AML-193 (cell line): ENCODE data around the gene GPR157.
"Not testable (repeated sequence)": the region's sequence is repeated elsewhere in the genome, so short reads cannot be mapped to it uniquely, and the experiment has no call there.

Experiments used
- DNase-seq, 2 experiments: peaks; one replicate each; lab custom pipeline; 2025; lab: John Stamatoyannopoulos, UW

Gene GPR157

DNA sequence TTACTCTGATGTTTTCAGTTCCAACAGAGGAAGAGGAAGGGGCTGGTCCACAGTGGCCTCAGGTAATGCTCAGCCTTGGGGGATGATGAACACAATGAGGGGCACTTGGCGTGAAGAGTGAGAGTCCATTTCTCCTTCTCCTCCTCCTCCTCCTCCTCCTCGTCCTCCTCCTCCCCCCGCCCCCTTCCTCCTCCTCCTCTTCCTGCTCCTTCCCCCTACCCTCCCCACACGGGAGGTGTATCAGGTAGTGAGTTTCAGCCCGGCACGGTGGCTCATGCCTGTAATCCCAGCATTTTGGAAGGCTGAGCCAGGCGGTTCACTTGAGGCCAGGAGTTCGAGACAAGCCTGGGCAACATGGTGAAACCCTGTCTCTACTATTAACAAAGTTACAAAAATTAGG is 17.3 kb upstream of the GPR157 start:
- no peak for DNase-seq

DNA sequence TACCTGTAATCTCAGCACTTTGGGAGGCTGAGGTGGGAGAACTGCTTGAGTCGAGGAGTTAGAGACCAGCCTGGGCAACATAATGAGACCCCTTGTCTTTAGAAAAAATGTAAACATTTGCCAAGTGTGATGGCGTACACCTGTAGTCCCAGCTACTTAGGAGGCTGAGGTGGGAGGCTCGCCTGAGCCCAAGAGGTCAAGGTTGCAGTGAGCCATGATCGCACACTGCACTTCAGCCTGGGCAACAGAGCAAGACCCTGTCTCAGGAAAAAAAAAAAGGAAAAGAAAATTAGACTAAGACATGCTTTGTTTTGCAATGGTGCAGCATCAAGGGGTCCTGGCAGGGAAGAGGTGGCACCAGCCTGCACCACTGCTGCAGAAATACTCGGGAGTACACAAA is 16.8 kb upstream of the GPR157 start:
- DNase-seq, result no peak

DNA sequence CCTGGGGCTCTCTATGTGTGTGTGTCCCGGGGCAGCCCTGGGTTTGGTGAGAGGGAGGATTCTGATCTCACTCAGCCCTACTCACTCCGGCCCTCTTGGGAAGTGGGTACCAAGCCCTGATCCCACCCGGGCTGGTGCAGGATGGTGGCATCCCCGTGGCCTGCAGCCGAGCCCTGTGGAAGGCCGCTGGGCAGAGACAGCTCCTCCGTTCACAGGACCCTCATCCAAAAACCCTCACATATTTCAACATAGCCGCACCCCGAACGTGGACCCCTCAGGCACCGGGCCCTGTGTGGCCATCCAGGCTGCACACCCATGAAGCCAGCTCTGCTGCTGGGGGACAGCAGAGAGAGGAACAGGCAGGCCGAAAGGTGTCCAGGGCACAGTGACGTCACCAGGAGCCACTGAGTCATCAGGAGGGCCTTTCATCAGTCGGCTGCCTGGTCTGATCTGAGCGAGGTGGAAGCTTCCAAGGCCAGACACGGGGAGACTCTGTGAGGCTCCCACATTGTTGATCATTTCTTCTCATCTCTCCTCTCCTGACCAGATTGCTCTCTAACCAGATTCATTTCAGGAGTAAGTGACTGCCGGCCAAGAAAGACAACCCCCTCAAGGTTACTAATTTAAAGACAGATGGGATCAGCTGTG is 16.2 kb upstream of the GPR157 start:
- DNase-seq, result no peak

DNA sequence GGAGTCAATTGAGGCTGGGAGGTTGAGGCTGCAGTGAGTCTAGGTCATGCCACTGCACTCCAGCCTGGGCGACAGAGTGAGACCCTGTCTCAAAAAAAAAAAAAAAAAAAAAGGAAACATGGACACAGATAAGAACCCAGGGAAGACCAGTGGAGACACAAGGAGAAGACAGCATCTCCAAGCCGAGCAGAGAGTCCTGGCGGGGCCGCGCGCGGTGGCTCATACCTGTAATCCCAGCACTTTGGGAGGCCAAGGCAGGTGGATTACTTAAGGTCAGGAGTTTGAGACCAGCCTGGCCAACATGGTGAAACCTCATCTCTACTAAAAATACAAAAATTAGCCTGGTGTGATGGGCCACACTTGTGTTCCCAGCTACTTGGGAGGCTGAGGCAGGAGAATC is 15.6 kb upstream of the GPR157 start:
- DNase-seq, result not testable (repeated sequence)

DNA sequence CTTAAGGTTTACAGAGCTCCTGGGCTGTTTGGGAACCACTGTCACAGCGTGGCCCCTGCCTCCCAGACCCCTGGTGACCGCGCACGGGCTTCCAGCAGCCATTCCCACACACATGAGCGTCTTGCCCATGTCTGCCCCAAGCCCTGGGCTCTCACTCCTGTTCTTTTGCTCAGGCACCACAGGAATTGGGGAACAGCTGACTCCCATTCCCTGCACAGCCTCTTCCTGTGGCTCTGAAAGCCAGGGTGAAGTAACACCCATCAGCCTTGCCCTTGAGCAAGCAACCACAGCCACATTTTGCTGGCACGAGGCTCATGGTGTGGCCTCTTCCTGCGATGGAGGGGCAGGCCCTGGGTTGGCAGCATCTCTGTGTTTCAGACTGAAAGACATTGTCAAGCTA is 14.3 kb upstream of the GPR157 start:
- DNase-seq, result peak; percentile 65 to 77

DNA sequence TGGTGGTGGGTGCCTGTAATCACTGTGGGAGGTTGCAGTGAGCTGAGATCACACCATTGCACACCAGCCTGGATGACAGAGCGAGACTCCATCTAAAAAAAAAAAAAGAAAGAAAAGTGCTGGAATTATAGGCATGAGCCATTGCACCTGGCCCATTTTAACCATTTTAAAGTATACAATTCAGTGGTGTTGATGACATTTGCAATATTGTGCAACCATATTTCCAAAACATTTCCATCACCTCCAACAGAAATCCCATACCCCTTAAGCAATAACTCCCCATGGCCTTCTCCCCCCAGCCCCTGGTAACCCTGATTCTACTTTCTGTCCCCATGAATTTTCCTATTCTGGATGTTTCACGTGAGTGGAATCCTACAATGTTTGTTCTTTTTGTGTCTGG is 11.0 kb upstream of the GPR157 start:
- no peak for DNase-seq

DNA sequence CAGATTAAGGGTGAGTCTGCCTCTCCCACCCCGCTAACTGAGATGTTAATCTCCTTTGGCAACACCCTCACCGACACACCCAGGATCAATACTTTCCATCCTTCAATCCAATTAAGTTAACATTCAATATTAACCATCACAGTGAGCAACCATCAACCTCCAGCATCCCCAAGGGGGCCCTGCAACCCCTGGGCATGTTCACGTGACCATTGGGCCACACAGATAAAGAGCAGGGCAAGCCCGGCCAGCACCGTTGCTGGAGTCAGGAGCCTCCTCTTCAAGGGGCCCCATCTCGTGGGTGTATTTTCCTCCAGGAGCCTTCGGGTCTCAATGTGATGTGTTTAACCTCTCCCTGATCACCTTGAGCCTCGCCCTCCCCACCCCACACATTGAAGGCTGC is 8.0 kb upstream of the GPR157 start:
- DNase-seq, result no peak

DNA sequence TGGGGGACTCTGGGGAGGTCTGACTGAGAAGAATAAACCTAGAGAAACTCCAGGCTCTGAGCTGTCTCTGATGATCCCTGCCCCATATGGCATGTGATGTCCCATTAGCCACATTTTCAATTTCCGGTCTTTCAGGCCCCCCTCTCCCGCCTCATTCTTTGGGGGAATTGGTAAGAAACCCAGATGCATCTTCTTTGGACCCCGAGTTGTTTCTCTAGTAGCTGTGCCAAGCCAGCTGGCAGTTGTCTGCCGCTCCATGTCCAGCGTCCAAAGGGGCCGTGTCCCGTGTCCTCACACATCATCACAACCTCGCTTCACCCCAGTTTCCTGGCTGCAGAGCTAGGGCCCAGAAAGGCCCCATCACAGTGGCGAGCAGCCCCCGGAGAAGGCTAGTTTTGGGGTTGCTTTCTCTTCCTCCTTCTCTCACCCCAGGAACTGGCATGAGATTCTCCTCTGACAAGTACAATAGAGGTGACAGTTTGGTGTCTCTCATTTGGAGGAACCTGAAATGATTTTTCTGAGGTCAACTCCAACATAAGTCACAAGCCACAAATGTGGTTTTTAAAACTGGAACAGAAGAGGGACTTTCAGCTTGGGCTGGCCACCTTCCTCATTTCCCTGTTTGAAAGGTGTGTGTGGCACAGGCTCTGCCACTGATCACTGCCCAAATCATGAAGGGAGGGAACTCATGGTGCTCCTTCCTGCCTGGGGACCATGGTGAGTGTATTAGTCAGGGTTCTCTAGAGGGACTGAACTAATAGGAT is 6.4 kb upstream of the GPR157 start:
- peak; percentile 58 to 61 for DNase-seq

DNA sequence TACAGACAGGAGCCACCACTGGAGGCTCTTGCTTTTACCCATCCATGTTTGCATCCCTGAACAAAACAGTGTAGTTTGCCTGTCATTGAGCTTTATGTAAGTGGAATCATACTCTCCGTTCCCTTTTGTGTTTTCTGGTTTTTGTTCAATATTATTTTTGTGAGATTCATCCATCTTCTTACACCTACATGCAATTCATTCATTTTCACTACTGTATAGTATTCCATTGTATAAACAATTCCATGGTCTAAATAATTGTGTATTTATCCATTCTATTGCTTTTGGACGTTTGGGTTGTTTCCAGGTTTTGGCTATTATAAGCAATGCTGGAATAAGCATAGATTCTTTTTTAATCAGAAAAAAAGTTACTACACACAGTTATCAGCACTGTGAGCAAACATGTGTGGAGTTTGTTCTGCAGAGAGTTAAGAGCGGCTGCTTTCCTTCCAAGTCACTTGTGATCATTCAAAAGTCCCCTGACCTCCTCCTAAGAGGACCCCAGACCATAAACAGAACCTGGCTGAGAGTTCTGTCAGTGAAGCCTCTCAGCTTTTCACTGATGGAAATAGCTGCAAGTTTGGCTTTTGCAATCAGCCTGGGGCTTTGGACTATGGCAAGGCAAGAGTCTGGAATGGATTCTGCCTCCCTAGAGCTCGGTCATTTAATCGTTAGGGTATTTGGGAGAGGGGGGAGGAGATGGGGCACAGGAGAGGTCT is 5.1 kb upstream of the GPR157 start:
- DNase-seq, result no peak

DNA sequence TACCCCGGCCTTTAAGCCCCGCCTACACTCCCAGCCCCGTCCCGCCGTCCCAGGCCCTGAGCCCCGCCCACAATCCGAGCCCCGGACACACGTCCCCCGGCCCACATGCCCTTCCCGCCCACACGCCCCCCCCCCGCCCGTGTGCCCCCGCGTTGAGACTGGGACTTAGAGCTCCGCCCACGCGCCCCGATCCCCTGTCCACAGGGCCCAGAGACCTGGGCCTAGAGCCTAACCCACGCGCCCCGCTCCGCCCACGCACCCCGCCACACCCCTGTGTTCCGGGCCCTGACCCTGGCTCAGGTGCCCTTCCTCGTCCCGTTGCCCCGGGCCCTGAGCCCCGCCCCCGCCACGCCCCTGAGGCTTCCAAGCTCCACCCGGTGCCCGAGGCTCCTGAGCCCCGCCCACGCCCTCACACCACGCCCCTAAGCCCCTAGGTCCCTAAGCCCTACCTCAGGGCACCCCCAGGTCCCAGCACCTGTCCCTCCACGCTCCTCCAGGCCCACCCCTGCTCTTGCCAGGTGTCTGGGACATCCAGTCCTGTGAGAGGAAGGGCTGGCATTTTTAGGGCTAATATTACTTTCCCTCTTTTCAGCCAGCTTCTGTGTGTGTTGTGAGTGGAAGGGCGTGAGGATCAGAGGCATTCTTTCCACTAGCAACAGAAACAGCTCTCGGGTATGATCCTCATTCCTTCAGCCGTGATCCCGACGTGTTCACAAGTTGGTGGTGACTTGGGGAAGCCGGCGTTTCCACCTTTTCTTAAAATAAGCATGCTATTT is 552 bp upstream of the GPR157 start:
- peak; percentile 29 to 40 for DNase-seq

DNA sequence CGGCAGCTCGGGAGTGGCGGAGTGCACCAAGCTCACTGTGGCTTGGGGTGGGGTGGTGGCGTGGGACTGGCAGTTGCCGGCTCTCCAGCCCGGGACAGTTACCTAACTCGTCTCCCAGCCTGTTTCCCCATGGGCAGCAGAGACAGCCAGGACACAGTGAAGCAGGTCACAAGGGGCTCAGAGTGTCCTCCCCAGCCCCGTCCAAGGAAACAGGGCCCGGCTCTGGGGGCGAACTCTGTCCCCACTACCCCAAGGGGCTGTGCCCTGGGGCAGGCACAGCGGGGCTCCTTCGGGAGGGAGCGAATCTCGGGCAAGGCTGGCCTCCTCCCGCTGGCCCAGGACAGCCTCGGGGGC is 759 bp downstream of the GPR157 start:
- DNase-seq, result peak; percentile 8 to 10

DNA sequence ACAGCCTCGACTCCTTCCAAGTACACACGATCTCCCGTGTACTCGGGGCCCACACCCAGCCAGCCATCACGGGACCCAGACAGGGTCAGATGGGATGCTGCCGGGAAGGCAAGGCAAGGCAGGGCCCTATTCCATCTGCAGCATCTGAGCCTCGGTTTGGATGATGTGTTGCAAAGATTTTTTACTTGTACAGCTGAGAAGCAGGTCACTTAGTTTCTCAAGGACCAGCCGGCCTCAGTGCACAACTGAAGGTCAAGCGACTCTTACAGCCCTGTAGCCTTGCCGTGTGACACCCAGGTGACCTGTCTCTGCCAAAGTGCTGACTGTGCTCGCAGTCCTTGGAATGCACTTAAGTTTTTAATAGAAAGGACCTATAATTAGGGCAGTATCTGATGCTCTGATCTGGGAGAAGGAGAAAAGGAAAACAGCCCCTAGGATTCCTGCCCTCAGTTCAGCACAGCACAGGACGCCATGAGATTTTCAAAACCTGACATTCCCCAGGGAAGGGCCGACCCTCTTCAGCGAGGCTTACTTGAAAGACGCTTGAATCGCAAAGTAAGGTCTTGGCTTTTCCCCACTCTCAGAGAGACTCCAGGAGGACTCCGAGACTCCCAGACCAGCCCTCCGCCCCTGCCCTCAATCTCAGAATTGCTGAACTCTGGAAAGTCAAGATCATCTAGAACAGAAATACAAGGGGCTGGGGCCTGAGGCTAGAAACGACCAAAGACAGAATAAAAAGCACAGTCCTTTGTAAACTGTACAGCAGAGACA is 1.3 kb downstream of the GPR157 start:
- DNase-seq, result no peak

DNA sequence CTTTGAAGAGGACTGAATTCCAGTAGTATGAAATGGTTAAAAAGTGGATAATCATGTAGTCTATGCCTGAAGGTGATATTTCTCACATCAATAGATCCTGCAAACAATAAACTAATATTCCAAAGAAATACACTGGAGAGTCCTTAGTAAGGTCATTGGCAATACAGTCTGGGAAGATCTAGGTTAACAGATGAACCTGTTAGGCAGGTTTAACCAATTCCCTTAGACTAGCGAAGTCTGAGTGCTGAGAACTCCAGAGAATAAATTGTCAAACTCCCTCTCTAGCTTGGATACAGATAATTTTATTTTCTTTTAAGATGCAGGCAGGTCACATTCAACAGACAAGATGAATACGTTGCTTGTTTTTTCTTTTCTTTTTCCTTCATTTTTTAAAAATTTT is 2.4 kb downstream of the GPR157 start:
- no peak for DNase-seq

DNA sequence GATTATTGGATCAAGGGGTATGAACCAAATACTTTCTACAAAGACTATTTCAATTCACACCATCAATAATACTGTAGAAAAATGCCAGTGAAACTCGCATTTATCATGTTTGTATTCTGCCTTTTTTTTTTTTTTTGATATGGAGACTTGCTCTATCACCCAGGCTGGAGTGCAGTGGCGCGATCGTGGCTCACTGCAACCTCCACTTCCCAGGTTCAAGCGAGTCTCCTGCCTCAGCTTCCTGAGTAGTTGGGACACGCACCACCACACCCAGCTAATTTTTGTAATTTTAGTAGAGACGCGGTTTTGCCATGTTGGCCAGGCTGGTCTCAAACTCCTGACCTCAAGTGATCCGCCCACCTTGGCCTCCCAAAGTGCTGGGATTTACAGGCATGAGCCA is 3.1 kb downstream of the GPR157 start:
- not testable (repeated sequence) for DNase-seq

DNA sequence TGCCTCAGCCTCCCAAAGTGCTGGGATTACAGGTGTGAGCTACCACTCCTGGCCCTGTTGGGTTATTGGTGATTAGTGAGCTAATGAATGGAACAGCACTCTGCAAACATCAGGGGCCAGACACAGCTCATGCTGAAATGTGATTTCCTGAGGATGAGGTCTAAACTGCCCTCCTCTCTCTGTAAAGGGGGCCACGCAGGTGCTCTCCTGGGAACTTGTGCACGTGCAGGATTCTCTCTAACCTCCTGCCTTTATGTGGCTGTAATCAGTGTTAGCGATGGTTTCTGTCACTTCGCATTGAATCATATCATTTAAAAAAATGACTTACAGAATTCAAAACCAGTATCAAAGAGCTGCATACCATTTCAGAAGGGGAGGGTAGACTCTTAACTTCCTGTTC is 3.6 kb downstream of the GPR157 start:
- DNase-seq, result no peak

DNA sequence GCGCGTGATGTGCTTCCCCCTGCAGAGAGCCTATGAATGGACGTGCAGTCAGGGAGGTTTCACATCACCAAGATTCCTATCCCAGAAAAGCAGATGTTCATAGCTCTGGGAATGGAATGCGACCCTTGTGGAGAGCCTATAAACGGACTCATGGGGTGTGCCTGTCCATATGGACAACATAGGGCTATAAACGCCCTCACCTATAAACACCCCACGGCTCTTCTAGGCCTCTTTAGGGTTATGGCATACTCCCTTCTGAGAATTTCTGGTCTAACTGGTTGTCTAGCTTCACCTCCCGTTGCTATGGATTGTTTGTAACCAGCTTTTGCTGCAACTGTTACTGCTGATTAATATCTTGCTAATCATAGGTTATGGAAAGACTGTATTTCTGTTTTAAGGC is 4.5 kb downstream of the GPR157 start:
- DNase-seq, result not testable (repeated sequence)

DNA sequence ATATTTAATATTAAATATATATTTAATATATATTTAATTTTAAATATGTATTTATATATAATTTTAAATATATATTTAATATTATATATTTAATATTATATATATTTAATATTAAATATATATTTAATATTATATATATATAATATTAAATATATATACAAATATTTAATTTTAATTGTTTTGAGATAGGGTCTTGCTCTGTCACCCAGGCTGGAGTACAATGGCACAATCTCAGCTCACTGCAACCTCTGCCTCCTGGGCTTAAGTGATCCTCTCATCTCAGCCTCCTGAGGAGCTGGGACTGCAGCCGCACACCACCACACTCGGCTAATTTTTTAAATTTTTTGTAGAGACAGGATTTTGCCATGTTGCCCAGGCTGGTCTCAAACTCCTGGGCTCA is 5.2 kb downstream of the GPR157 start:
- DNase-seq, result not testable (repeated sequence)

DNA sequence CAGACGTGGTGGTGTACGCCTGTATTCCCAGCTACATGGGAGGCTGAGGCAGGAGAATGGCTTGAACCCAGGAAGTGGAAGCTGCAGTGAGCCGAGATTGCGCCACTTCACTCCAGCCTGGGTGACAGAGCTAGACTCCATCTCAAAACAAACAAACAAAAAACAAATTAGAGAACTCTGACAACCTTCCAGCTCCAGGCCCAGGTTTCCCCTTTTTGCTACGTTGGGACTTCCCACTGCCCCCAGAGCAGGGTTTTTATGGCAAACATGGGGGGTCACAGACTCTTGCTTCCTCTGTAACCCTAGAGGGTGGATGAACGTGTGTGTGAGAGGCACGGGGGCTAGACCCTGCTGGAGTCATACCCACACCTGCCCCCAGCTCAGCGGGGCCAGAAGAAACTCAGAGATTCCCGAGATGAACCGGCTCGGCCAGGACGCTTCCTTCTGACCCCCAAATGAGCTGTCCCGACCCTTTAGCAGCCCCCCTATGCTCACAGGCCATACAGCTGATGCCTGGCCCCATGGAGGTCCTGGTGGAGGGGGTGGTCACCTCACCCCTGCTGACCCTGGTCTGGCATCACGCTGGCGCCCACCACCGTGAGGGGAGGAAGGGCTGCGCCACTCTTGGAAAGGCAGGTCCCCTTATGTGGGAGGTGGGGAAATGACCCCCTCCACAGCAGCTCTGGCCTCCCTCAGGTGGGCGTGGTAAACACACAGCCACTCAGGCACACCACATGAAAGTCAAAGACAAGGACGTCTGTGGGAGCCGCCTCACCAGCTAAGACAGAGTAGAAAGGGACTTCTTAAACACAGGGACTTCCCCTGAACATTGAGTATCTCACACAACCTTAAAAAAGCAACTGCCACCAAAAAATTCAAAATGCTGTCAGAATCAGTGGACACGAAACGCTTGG is 7.1 kb downstream of the GPR157 start:
- DNase-seq, result no peak

DNA sequence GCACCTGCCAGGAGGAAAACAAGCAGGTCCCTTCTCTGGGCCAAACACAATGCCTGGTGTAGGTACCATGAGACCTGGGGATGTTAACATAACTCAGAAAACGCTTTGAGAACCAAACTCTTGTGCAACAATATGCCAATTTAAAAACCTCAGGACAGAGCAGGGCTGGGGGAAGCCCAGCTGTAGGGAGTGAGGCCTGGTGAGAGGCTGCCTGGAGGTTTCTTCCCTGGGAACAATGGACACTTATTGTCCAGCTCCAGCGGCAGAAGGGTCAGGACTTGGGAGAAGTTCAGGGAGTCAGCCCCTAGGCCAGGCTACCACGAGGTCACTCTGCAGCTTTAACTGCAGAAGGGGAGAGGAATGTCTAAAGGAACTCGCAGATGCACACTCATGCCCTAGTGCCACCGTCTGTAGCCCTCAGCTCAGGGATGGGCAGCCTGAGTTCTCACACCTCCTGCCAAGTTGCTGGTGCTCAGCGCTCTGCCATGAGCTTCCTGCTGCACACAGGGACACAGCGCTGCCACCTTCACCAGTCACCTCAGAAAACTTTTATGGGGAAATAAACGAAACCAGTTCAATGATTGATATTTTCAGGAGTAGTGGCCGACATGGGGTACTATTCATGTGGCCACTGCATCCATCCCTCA is 8.5 kb downstream of the GPR157 start:
- DNase-seq, result no peak

DNA sequence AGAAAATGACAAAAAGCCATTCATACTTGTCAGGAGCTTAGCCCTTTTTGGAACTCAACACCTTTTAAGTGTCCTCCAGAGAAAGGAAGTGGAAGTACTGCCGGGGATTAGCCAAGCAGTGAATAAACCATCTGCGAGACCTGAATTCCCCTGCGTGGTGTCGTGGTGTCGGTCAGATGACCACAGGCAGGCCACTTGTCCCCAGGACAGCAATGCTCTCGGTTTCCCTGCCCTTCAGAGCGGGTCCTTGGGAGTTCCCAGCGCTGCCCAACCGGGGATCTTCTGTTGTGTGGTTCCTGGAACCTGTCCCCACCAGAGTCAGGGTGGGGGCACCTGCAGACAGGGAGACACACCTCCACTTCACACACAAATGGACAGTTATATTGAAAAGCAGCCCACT is 9.2 kb downstream of the GPR157 start:
- no peak for DNase-seq
